HTR-8/SVneo (cell line): ENCODE measurements around the gene CNPY4.
"Not testable (repeated sequence)": the region's sequence is repeated elsewhere in the genome, so short reads cannot be mapped to it uniquely, and the experiment has no call there.

Experiments
- DNase-seq: peaks from one replicate; pipeline ENCODE4 v3.0.0; 2011; ENCODE audit warnings: low spot score, mixed read lengths; ENCODE audit not compliant: insufficient read length
- FAIRE-seq: peaks from 2 replicates; lab custom pipeline; 2011; peaks lifted over from hg19 to GRCh38; lab: Jason Lieb, UNC

Gene CNPY4

DNA sequence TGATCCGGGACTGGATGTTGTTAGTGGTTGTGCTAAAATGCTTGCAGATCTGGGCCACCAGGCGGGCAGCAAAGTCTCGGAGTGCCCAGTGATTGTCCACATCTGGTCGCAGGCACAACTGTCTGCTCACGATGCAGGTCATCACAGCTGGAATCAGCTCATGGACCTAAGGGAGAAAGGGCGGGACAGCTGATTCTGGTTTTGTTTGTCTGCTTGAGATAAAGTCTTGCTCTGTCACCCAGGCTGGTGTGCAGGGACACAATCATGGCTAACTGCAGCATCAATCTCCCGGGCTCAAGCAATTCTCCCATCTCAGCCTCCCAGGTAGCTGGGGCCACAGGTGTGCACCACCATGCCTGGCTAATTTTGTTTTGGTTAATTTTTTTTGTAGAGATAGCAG is 8.3 kb upstream of the CNPY4 start:
- DNase-seq, result no peak
- FAIRE-seq, result no peak

DNA sequence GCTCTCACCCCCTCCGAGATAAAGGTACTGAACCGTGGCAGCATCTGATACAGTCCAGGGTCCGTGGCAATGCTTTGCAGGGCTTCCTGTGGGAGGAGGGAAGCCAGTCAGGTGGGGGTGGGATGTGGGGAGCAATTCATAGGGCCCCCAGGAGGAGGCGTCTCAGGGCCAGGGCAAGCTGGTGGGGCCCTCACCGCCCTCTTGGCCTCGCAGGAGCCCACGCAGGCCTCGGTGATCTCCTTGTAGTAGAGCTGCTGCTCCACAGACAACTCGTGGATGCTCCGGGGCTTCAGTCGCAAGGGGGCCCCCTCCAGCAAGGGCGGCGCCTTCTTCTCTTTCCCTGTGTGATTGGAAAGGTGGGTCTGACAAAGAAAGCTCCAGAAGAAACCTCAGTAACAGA is 7.5 kb upstream of the CNPY4 start:
- FAIRE-seq, result no peak
- DNase-seq, result no peak

DNA sequence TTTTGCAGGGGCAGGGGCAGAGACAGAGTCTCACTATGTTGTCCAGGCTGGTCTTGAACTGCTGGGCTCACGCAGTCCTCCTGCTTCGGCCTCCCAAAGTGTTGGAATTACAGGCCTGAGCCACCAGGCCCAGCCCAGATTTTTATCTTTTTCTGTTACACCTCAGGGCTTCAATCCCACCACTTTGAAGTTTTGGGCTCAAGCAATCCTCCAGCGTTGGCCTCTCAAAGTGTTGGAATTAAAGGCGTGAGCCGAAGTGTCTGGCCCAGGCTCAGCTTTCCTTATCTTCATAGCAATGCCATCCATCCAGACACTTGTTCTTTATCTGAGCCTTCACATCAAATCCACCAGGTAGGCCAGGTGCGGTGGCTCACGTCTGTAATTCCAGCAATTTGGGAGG is 4.4 kb upstream of the CNPY4 start:
- FAIRE-seq, result no peak
- DNase-seq, result no peak

DNA sequence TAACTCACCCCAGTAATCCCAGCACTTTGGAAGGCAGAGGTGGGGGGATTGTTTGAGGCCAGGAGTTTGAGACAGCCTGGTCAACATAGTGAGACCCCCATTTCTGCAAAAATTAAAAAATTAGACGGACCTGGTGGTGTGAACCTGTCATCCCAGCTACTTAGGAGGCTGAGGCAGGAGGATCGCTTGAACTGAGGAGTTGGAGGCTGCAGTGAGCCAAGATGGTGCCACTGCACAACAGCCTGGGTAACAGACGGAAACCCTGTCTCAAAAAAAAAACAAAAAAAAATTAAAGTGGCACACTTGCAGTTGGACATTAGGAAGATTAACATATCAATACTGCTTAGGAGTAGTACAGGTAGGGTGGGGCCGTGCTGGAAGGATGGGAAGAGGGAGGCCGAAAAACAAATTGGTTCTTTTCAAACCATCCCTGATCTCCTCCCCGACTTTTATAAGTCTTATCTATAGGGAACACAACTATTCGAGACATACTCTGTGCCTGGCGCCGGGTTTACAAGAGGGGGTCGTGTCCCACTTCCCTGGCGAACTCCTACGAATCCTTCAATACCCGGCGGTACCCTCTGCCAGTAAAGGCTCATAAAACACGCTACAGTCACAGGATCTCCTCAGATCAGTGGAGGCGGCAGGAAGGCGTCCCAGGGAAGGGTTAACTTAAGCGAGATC is 904 bp upstream of the CNPY4 start:
- DNase-seq (no peak), FAIRE-seq (no peak)

DNA sequence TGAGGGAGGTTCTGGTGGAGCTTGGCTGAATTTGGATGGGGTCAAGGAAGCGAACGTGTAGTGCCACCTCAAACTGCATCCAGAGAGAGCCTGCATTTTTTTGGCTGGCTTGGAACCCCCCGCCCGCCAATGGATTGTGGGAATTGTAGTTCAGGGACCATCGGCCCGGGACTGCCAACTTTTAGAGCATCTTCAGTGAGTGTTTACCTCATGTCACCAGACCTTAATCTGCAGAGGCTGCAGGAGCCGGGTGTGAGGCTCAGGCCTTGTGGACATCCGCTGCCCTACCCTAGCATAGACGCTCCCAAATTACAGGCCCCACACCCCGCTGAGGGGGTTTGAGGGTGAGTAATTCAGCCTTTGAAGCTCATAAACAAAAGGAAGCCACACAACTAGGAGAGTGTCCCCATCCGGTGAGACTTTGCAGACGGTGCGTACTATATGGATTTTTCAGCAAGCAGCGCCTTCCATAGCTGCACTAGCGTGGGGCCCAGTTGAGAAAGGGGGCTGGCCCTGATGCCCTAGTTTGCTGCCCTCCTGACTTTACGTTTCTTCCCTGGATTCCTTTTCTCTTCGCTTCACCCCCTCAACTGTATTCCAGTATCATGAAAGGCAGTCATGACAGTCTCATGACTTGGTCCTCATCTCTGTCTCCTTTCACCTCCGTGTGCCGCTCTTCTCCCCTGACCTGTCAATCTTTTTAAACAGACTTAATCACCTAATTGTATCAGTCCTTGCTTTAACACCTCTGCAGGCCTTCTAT is 717 bp downstream of the CNPY4 start:
- DNase-seq, result peak; percentile 62
- FAIRE-seq, result no peak

DNA sequence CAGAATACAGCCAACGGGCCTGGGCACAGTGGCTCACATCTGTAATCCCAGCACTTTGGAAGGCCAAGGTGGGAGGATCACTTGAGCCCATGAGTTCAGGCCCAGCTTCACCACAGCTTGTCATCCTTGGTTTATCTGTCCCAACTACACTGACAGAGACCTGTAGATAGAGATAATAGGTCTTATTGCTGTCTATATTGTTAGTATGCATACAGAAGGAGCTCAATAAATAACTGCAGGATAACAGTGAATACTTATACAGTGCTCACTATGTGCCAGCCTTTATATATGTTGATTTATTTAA is 1.3 kb downstream of the CNPY4 start:
- FAIRE-seq, result no peak
- DNase-seq, result no peak

DNA sequence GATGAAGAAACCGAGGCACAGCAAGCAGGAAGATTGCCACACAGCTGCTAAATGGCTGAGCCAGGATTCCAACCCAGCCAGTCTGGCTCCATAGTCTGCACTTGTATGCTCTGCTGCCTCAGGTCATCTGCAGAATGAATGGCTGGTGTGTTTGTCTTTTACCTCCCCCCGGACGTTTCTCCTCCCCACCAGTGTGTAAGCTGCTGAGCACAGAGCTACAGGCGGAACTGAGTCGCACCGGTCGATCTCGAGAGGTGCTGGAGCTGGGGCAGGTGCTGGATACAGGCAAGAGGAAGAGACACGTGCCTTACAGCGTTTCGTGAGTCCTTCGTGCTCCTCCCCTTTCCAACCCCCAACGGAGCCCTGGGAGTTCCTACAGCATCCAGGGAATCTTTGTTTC is 2.6 kb downstream of the CNPY4 start:
- DNase-seq (no peak), FAIRE-seq (no peak)

DNA sequence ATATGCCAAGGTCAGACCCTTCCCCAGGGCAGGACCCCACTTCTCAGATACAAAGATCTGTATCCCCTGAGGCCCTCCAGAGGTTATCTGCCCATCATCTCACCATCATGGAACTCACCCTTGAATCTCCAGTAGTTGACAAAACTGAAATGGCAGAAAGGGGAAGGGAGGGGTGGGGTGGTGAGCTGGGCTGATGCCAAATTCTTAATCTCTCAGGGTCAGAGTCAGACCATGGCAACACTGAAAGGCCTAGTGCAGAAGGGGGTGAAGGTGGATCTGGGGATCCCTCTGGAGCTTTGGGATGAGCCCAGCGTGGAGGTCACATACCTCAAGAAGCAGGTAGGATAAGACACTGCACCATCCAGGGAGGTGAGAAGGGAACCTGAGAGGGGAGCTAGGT is 3.1 kb downstream of the CNPY4 start:
- DNase-seq, result no peak

DNA sequence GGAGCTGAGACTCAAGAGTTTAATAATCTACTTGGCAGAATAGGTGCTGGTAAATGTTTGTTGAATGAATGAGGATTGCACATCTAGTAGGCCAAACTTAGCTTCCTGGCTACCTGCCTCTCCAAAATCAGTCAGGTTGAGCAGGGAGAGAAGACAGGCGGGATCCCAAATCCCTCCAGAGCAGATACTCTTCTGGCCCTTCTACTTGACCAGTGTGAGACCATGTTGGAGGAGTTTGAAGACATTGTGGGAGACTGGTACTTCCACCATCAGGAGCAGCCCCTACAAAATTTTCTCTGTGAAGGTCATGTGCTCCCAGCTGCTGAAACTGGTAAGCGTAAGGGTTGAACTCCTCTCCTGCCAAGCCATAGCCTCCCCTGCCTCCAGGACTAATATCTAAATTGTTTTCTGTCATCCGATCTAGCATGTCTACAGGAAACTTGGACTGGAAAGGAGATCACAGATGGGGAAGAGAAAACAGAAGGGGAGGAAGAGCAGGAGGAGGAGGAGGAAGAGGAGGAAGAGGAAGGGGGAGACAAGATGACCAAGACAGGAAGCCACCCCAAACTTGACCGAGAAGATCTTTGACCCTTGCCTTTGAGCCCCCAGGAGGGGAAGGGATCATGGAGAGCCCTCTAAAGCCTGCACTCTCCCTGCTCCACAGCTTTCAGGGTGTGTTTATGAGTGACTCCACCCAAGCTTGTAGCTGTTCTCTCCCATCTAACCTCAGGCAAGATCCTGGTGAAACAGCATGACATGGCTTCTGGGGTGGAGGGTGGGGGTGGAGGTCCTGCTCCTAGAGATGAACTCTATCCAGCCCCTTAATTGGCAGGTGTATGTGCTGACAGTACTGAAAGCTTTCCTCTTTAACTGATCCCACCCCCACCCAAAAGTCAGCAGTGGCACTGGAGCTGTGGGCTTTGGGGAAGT is 5.1 kb downstream of the CNPY4 start:
- FAIRE-seq (no peak), DNase-seq (no peak)

More for the DNA sequence above, 3.1 kb downstream of the CNPY4 start:
- FAIRE-seq, result no peak

DNA sequence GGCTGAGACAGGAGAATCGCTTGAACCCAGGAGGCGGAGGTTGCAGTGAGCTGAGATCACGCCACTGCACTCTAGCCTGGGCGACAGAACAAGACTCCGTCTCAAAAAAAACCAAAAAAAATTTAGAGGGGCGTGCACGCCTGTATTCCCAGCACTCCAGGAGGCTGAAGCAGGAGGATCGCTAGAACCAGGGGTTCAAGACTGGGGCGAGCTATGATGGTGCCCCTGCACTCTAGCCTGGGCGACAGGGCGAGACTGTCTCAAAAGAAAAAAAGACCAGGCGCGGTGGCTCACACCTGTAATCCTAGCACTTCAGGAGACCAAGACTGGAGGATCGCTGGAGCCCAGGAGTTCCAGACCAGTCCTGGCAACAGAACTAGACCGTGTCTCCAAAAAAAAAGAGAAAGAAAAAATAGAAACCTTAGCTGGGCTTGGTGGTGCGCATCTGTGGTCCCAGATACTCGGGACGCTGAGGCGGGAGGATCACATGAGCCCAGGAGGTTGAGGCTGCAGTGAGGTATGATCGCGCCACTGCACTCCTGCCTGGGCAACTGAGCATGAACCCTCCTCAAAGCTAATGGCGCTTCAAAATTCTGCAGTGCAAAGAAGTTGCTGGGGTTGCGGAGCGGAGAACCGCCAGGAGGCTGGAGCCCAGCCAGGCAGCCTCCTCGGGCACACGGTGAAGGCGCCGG is 7.0 kb downstream of the CNPY4 start:
- DNase-seq (no peak), FAIRE-seq (no peak)

DNA sequence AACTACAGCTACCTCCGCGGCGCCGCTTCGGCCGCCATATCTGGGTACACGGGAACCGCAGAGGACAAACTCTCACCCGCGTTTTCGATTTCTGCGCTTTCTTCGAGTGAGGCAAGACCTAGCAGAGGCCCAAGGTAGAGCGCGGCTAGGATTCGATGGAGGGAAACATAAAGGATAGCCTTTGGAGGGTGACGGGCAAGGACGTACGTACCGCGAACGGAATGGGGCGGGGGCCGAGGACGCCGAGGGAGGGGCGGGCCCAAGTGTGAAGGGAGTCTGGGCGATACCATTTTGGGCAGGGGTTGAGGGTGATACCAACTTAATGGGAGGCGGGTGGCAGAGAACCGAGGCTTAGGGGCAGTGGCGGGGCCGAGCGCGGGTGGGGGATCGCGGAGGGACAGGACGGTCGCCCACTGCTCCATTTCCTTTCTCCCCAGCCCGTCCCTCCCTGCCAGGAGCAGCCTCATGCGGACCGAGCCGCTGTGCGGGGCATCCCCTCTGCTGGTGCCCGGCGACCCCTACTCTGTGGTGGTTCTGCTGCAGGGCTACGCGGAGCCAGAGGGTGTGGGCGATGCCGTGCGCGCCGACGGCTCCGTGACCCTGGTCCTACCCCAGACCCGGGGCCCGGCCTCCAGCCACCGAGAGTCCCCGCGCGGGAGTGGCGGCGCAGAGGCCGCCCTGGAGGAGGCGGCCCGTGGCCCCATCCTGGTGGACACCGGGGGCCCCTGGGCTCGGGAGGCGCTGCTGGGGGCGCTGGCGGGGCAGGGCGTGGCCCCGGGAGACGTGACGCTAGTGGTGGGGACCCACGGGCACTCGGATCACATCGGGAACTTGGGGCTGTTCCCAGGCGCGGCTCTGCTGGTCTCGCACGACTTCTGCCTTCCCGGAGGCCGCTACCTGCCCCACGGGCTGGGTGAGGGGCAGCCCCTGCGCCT is 7.8 kb downstream of the CNPY4 start, which contains the start of gene MBLAC1:
TSS of gene MBLAC1 (plus strand) at position 37 of the 935 bp plus-strand sequence. CDS start at position 466, 429 bp downstream.
- FAIRE-seq (no peak), DNase-seq (peak; percentile 75)

DNA sequence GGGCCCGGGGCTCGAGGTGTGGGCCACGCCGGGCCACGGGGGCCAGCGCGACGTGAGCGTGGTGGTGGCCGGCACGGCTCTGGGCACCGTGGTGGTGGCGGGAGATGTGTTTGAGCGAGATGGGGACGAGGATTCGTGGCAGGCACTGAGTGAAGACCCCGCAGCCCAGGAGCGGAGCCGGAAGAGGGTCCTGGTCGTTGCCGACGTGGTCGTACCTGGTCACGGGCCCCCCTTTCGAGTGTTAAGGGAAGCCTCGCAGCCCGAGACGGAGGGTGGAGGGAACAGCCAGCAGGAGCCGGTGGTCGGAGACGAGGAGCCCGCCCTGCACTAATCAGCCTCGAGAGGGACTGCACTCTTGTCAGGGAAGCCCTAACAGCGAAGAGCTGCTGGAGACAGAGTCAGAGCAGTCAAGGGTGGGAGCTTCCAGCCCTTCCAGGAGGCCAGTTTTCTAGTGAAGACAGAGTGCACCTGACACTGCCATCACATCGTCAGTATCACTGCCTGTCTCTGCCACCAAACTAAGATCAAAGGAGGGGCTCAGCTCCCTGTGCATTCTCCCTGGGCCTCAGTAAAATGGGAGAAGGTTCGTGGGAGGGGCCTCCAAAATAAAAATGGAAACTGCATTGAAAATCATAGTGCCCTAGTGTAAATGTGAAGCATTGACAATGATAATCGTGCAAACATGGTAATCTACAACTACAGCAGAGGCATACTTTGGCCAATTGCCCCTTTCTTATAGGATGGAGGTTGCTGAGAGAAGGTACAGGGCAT is 8.6 kb downstream of the CNPY4 start:
- no peak for FAIRE-seq
- DNase-seq, result peak; percentile 15

DNA sequence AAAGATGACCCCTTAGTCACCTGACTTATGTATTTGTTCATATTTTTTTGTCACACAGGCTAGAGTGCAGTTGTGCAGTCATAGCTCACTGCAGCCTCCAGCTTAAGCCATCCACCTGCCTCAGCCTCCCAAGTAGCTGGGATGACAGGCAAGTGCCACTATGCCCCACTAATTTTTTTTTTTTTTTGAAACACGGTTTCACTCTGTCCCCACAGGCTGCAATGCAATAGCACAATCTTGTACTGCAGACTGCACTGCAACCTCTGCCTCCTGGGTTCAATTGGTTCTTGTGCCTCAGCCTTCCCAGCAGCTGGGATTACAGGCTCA is 9.2 kb downstream of the CNPY4 start:
- no peak for FAIRE-seq

DNA sequence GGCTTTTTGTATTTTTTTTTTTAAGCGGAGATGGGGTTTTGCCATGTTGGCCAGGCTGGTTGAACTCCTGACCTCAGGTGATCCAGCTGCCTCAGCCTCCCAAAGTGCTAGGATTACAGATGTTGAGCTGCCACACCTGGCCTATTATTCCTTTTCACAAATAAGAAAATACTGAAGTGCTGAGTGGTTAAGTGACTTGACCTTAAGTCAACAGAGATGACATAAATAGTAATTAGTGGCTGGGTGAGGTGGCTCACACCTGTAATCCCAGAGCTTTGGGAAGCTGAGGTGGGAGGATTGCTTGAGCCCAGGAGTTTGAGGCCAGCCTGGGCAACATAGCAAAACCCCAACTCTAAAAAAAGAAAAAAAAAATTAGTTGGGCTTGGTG is 10.8 kb downstream of the CNPY4 start:
- not testable (repeated sequence) for FAIRE-seq, DNase-seq

More for the DNA sequence above, 9.2 kb downstream of the CNPY4 start:
- no peak for DNase-seq

DNA sequence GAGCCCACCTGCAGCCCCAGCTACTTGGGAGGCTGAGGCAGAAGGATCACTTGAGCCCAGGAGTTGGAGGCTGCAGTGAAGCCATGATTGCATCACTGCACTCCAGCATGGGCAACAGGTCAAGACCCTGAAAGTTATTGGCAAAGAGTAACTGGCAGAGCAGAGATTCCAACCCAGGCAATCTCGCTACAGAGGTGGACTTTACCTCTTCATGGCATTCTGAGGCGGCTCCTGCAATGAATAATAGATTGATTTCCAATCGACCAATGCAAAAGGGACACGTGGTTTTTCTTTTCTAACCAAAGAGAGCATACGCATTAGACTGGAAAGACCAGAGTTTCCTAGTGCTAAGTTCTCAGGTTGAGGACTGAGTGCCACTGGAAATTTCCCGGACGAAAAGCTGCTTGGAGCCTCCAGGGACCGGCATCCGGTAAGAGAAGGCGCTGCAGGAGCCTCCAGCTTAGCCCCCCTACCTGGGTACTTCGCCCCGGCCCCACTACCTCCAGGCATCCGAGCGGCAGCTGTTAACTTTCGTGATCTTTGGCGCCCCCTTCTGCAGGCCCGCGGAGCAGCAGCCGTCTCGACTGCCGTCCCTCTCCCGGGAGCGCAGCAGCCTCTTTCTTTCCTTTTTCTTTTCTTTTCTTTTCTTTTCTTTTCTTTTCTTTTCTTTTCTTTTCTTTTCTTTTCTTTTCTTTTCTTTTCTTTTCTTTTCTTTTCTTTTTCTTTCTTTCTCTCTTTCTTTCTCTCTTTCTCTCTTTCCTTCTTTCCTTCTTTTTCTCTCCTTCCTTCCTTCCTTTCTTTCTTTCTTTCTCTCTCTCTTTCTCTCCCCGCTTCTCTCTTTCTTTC is 11.4 kb downstream of the CNPY4 start:
- FAIRE-seq (no peak), DNase-seq (peak; percentile 71)

DNA sequence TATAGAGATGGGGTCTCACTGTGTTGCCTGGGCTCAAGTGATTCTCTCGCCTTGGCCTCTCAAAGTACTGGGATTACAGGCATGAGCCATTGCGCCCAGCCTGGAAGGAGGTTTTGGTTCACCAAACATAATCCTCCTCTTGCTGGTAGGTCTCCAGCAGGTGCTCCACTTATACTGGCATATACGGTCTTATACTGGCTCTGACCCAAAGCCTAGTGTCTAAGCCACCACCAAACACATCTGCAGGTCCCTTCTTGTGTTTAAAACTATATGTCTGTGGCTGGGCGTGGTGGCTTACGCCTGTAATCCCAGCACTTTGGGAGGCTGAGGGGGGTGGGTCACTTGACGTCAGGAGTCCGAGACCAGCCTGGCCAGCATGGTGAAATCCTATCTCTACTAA is 12.7 kb downstream of the CNPY4 start:
- no peak for DNase-seq

DNA sequence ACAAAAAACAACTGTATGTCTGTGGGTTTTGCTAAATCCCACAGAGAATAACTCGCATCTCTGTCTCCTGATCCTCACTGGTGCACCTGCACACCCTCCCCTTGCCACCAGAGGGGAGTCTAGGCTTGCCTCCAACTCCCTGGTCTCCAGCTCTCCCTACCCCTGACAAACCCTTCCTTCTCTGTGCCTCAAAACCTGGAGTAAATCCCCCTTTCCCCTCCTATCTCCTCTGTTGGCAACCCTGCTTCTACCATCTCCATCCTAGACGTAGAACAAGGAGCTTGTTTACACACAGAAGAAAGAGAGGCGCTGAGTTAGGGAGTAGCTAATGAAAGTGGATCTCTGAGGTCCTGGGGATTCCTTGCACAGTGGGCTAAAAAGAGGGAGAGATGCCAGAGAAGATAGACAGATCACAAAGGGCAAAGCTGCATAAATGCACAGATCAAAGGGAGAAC is 13.3 kb downstream of the CNPY4 start:
- FAIRE-seq, result no peak
- peak; percentile 74 for DNase-seq

More for the DNA sequence above, 12.7 kb downstream of the CNPY4 start:
- no peak for FAIRE-seq
